NB4 (cell line): ENCODE measurements around the gene AMZ2.
"Not testable (repeated sequence)": the region's sequence is repeated elsewhere in the genome, so short reads cannot be mapped to it uniquely, and the experiment has no call there.

Experiments used
- MAX ChIP-seq: IDR thresholded peaks from 2 replicates; pipeline ENCODE4 v1.6.1; 2011; ENCODE audit warnings: low read depth, low read length
- POLR2A ChIP-seq: IDR thresholded peaks from 2 replicates; pipeline ENCODE4 v1.6.1; 2011; ENCODE audit warnings: mild to moderate bottlenecking; ENCODE audit not compliant: insufficient read length; ENCODE audit errors: extremely low read depth
- TF ChIP-seq, protein P1 (sequence below): IDR thresholded peaks from one replicate; pipeline ENCODE4 v1.5.1; 2012; ENCODE audit warnings: low read depth, low read length

DNA sequence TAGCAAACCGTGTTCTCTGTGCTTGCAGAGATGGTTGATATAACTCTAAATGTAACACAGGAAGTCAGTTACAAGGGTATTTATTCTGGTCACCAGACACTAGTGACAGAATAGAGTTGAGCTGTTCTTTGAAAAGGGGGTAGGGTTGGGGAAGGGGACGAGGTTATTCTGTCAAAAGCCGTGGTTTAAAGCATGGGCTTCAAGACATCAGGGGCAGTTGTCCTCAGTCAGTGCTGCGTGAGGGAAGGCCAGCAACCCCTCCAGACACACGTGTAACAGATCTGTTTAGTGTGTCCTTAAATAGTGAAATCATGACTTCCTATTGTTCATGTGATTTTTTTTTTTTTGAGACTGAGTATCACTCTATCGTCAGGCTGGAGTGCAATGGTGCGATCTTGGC lies 5.6 kb downstream of the AMZ2 start:
- TF ChIP-seq, protein P1, sequence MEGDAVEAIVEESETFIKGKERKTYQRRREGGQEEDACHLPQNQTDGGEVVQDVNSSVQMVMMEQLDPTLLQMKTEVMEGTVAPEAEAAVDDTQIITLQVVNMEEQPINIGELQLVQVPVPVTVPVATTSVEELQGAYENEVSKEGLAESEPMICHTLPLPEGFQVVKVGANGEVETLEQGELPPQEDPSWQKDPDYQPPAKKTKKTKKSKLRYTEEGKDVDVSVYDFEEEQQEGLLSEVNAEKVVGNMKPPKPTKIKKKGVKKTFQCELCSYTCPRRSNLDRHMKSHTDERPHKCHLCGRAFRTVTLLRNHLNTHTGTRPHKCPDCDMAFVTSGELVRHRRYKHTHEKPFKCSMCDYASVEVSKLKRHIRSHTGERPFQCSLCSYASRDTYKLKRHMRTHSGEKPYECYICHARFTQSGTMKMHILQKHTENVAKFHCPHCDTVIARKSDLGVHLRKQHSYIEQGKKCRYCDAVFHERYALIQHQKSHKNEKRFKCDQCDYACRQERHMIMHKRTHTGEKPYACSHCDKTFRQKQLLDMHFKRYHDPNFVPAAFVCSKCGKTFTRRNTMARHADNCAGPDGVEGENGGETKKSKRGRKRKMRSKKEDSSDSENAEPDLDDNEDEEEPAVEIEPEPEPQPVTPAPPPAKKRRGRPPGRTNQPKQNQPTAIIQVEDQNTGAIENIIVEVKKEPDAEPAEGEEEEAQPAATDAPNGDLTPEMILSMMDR: not testable (repeated sequence)
- TF ChIP-seq POLR2A, MAX: not testable (repeated sequence)
